GM12878 (cell line): Measurements from ENCODE around the gene OMG. TPM values are rescaled to one million over a fixed set of nuclear protein-coding genes. Genes with fewer than 3 reads are reported as not detected.

Experiments used
- ATAC-seq: fragments of 200-7000 bp; cut with Tn5 transposase; 3 replicates; pipeline ENCODE4 v1.9.1; 2020; ENCODE audit warnings: mild to moderate bottlenecking, moderate library complexity
- BruUV-seq: library from RNA; stranded (reverse); fragments of 400-500 nt; replicated peaks from 2 replicates; lab custom pipeline; 2021; lab: Mats Ljungman, UMichigan
- CTCF ChIA-PET: fragments of 300-600 bp; sonication (Branson Sonifier 250); formaldehyde crosslinking; extraction: SDS; loops from one replicate; lab custom pipeline; 2021; ENCODE audit warnings: inconsistent platforms; lab: Yijun Ruan, JAX
- POLR2A ChIA-PET: fragments of 350-600 bp; formaldehyde crosslinking; extraction: SDS; loops from one replicate; lab custom pipeline; 2021; ENCODE audit warnings: inconsistent platforms; lab: Charles Lee
- RAD21 ChIA-PET: fragments of 300-600 bp; sonication (Branson Sonifier 250); formaldehyde crosslinking; loops from one replicate; lab custom pipeline; 2023; ENCODE audit warnings: antibody characterized with exemption; ENCODE audit not compliant: unreplicated experiment; lab: Charles Lee
- SMC1A ChIA-PET: fragments of 300-600 bp; sonication (Branson Sonifier 250); formaldehyde crosslinking; loops from one replicate; lab custom pipeline; 2023; ENCODE audit not compliant: unreplicated experiment, uncharacterized antibody; lab: Charles Lee
- DNase-seq: peaks from one replicate; pipeline ENCODE4 v3.0.0-alpha.2; 2011; ENCODE audit warnings: low read depth, low spot score
- FAIRE-seq: peaks from 3 replicates; lab custom pipeline; 2011; peaks lifted over from hg19 to GRCh38; lab: Jason Lieb, UNC
- H2AFZ ChIP-seq: 2 replicates; pipeline ENCODE4 v1.6.0; 2011; ENCODE audit warnings: low read depth, low read length, control low read depth; ENCODE audit not compliant: control insufficient read depth
- H3K27ac ChIP-seq: 2 replicates; pipeline ENCODE4 v1.5.1; 2011; ENCODE audit warnings: control low read depth; ENCODE audit not compliant: control insufficient read depth, insufficient read depth
- H3K27me3 ChIP-seq, 2 experiments: replicated peaks in 1 of 2; 2 replicates each; pipeline versions ENCODE4 v1.6.0 to v1.6.1; 2011; ENCODE audit warnings: low read length in 1 of 2; ENCODE audit not compliant: control insufficient read depth in 2 of 2, insufficient read depth in 2 of 2
- H3K36me3 ChIP-seq, 2 experiments: 2 replicates each; pipeline ENCODE4 v1.5.1; 2011; ENCODE audit warnings: low read length in 1 of 2; ENCODE audit not compliant: control insufficient read depth in 2 of 2, insufficient read depth in 2 of 2
- H3K4me1 ChIP-seq: 2 replicates; pipeline ENCODE4 v1.6.1; 2011; ENCODE audit warnings: mild to moderate bottlenecking, low read length, moderate library complexity, mixed read lengths; ENCODE audit not compliant: control insufficient read depth, insufficient read depth
- H3K4me2 ChIP-seq: 2 replicates; pipeline ENCODE4 v1.6.0; 2011; ENCODE audit warnings: control low read depth; ENCODE audit not compliant: control insufficient read depth, insufficient read depth
- H3K4me3 ChIP-seq: fragments of 200-600 bp; sonication (generic); 2 replicates; pipeline ENCODE4 v1.5.1; 2016
- H3K79me2 ChIP-seq: 2 replicates; pipeline ENCODE4 v1.6.0; 2011; ENCODE audit warnings: low read length; ENCODE audit not compliant: control insufficient read depth, insufficient read depth
- H3K9ac ChIP-seq: 2 replicates; pipeline ENCODE4 v1.8.0; 2011; ENCODE audit warnings: low read length, control low read depth, mixed read lengths; ENCODE audit not compliant: control insufficient read depth, insufficient read depth
- H3K9me3 ChIP-seq: replicated peaks from 3 replicates; pipeline ENCODE4 v1.5.1; 2011; ENCODE audit warnings: mild to moderate bottlenecking, low read length; ENCODE audit not compliant: control insufficient read depth, insufficient read depth
- H4K20me1 ChIP-seq: 2 replicates; pipeline ENCODE4 v1.6.0; 2011; ENCODE audit not compliant: control insufficient read depth, insufficient read depth
- CHD4 ChIP-seq: fragments of 200-600 bp; sonication (generic); IDR thresholded peaks from 2 replicates; pipeline ENCODE4 v1.6.1; 2016; ENCODE audit warnings: mild to moderate bottlenecking
- CREB1 ChIP-seq: IDR thresholded peaks from 2 replicates; pipeline ENCODE4 v1.6.1; 2012; ENCODE audit warnings: low read depth, mild to moderate bottlenecking, inconsistent platforms
- ETV6 ChIP-seq, 2 experiments: fragments of 450-650 bp in 1 of 2; IDR thresholded peaks in 1 of 2; conservative IDR thresholded peaks in 1 of 2; 2 replicates each; pipeline ENCODE4 v1.6.1; 2014; ENCODE audit warnings: antibody characterized with exemption in 1 of 2, borderline replicate concordance in 1 of 2, low read depth in 1 of 2, mild to moderate bottlenecking in 1 of 2, moderate library complexity in 1 of 2
- FOXM1 ChIP-seq: IDR thresholded peaks from 2 replicates; pipeline ENCODE4 v1.6.1; 2012; ENCODE audit warnings: low read depth, mild to moderate bottlenecking, inconsistent platforms, low read length, moderate library complexity
- GATAD2B ChIP-seq: fragments of 450-650 bp; conservative IDR thresholded peaks from 2 replicates; pipeline ENCODE4 v1.6.1; 2017; ENCODE audit warnings: low read depth, mild to moderate bottlenecking, moderate library complexity
- JUND ChIP-seq: IDR thresholded peaks from 2 replicates; pipeline ENCODE4 v1.6.1; 2012; ENCODE audit warnings: low read depth, mild to moderate bottlenecking, low read length, improper control_type of control experiment, moderate library complexity
- KLF5 ChIP-seq: fragments of 450-650 bp; IDR thresholded peaks from 2 replicates; pipeline ENCODE4 v1.6.1; 2014; ENCODE audit warnings: mild to moderate bottlenecking; ENCODE audit not compliant: partially characterized antibody
- RAD51 ChIP-seq: fragments of 450-650 bp; IDR thresholded peaks from 2 replicates; pipeline ENCODE4 v1.6.1; 2016; ENCODE audit warnings: moderate library complexity, mild to moderate bottlenecking, inconsistent platforms
- RUNX3 ChIP-seq: IDR thresholded peaks from 2 replicates; pipeline ENCODE4 v1.6.1; 2012; ENCODE audit warnings: low read length, inconsistent platforms
- SIN3A ChIP-seq: IDR thresholded peaks from 2 replicates; pipeline ENCODE4 v1.6.1; 2012; ENCODE audit warnings: low read depth, low read length, improper control_type of control experiment
- TARDBP ChIP-seq: IDR thresholded peaks from 2 replicates; pipeline ENCODE4 v1.6.1; 2016; ENCODE audit warnings: borderline replicate concordance
- TCF7 ChIP-seq: IDR thresholded peaks from 2 replicates; pipeline ENCODE4 v1.6.1; 2014; ENCODE audit warnings: antibody characterized with exemption, borderline replicate concordance
- ZNF217 ChIP-seq: fragments of 450-650 bp; IDR thresholded peaks from 2 replicates; pipeline ENCODE4 v1.6.1; 2017; ENCODE audit warnings: antibody characterized with exemption, mild to moderate bottlenecking
- ZNF622 ChIP-seq: fragments of 450-650 bp; IDR thresholded peaks from 2 replicates; pipeline ENCODE4 v1.6.1; 2017; ENCODE audit warnings: mild to moderate bottlenecking, inconsistent platforms
- WGBS: methylation state at CpG from one replicate; pipeline ENCODE4 v1.1.6; 2016; ENCODE audit warnings: low lambda C conversion rate; ENCODE audit not compliant: insufficient replicate concordance, insufficient coverage; ENCODE audit errors: missing lambda C conversion rate; 5-methylcytosine and 5-hydroxymethylcytosine counted together
- in situ Hi-C: fragments of 300-500 bp; cut with MboI; formaldehyde crosslinking; loops from 9 replicates; pipeline ENCODE4 v1.14.3; 2018; ENCODE audit warnings: mixed read lengths
- intact Hi-C: fragments of 100-400 bp; cut with micrococcal nuclease; formaldehyde crosslinking; loops from one replicate; pipeline ENCODE4 v1.14.2; 2022; ENCODE audit not compliant: unreplicated experiment
- polyA plus RNA-seq, 11 experiments: library from polyadenylated mRNA; depleted of rRNA in 4 of 11; unstranded in 6 of 11; stranded (reverse) in 5 of 11; fragments of >200 nt; fragmentation: Nextera tagmentation in 4 of 11; fragmentation: Illumina TruSeq in 1 of 11; extraction: Ambion mirVana in 4 of 11; extraction: Trizol in 1 of 11; gene quantifications; 1 replicate in 1 of 11; 2 replicates in 10 of 11; pipeline versions ENCODE4 v1.2.1 to v1.2.3, GENCODE V29; 2011 to 2016; ENCODE audit warnings: inconsistent platforms in 2 of 11, missing spikeins in 2 of 11, low read depth in 1 of 11
- total RNA-seq, 4 experiments: library from RNA; depleted of rRNA in 3 of 4; stranded (reverse); fragments of >200 nt in 3 of 4; fragmentation: Illumina TruSeq in 1 of 4; extraction: Trizol in 1 of 4; gene quantifications; 2 replicates each; pipeline versions ENCODE4 v1.2.1 to v1.2.3, GENCODE V29; 2013 to 2021
- TF ChIP-seq, protein P1 (sequence below): fragments of 450-650 bp; IDR thresholded peaks from 2 replicates; pipeline ENCODE4 v1.6.1; 2017; ENCODE audit warnings: borderline replicate concordance
- TF ChIP-seq, protein P2 (sequence below): fragments of 450-650 bp; IDR thresholded peaks from 2 replicates; pipeline ENCODE4 v1.6.1; 2016; ENCODE audit warnings: mild to moderate bottlenecking
- TF ChIP-seq, protein P3 (sequence below): IDR thresholded peaks from 2 replicates; pipeline ENCODE4 v1.6.1; 2012; ENCODE audit warnings: low read depth, low read length, improper control_type of control experiment
- TF ChIP-seq, protein P4 (sequence below): IDR thresholded peaks from 2 replicates; pipeline ENCODE4 v1.6.1; 2011; ENCODE audit warnings: borderline replicate concordance, low read depth, mild to moderate bottlenecking, moderate library complexity, low read length; ENCODE audit not compliant: insufficient read depth, poor library complexity, severe bottlenecking

The OMG gene
- total and polyA plus RNA-seq, 10 of the 15 experiments (the other 5 are each of a cell fraction or from before 2014, with no cell fraction given) = 0.09 to 0.96 (median 0.26) TPM

DNA sequence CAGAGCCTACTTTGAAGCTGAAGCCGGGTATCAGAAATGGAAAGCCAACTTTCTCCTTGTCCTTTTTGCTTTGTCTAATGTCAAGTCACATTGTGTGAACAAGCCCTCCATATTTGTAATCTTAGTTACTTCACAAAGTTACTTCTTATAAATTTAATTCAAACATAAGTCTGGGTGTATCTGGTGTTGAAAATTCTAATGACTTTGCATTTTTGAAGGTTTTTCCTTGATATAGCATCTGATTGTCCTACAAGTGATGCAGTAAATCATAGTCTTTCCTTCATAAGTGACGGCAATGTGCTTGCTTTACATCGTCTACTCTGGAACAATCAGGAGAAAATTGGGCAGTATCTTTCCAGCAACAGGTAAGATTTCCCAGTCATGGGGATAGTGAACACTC, 36.9 kb downstream of the OMG start:
- Histone ChIP-seq H3K4me3 (no peak overlapping the region), H4K20me1 (no peaks in the 10 kb centered on the region), H3K9me3 (no peaks in the 10 kb centered on the region), H3K4me1 (peaks cover 5% of the 10 kb centered on the region; the same call in 1 of the 2 replicates), H3K9ac (no peak overlapping the region), H3K4me2 (no peak overlapping the region), H2AFZ (no peak overlapping the region), H3K27ac (no peak overlapping the region), H3K27me3 (no peaks in the 10 kb centered on the region), H3K36me3 (no peaks in the 10 kb centered on the region), H3K79me2 (no peaks in the 10 kb centered on the region)
- no peak for DNase-seq
- in situ Hi-C loops (no loop called here), intact Hi-C loops (no loop called here)
- ChIA-PET RAD21 (no interaction called here), CTCF (no interaction called here), SMC1A (interaction anchor here (1.8 kb wide), 1 partner anchor 9 kb away, joined by 10 read pairs; no protein-coding TSS in a partner anchor), POLR2A (no interaction called here)
- WGBS = 97% methylated on average over 3 of the region's 3 CpGs
- no peak for ATAC-seq
- no peak for FAIRE-seq
- no TSS peak for BruUV-seq
- TF ChIP-seq CREB1 (no peak), KLF5 (no peak), RUNX3 (no peak), TCF7 (no peak), SIN3A (no peak), FOXM1 (no peak), JUND (no peak), GATAD2B (no peak), ZNF622 (no peak), TARDBP (no peak), ETV6 (conservative IDR thresholded peaks at IDR 0.05 in 1 of 2, IDR thresholded peaks at IDR 0.05 in 1 of 2; ENCODE audit: borderline replicate concordance in 1 of 2, low read depth in 1 of 2) (no peak), RAD51 (no peak), CHD4 (no peak), ZNF217 (no peak)
- TF ChIP-seq, protein P1, sequence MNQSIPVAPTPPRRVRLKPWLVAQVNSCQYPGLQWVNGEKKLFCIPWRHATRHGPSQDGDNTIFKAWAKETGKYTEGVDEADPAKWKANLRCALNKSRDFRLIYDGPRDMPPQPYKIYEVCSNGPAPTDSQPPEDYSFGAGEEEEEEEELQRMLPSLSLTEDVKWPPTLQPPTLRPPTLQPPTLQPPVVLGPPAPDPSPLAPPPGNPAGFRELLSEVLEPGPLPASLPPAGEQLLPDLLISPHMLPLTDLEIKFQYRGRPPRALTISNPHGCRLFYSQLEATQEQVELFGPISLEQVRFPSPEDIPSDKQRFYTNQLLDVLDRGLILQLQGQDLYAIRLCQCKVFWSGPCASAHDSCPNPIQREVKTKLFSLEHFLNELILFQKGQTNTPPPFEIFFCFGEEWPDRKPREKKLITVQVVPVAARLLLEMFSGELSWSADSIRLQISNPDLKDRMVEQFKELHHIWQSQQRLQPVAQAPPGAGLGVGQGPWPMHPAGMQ = no peak
- TF ChIP-seq, protein P2, sequence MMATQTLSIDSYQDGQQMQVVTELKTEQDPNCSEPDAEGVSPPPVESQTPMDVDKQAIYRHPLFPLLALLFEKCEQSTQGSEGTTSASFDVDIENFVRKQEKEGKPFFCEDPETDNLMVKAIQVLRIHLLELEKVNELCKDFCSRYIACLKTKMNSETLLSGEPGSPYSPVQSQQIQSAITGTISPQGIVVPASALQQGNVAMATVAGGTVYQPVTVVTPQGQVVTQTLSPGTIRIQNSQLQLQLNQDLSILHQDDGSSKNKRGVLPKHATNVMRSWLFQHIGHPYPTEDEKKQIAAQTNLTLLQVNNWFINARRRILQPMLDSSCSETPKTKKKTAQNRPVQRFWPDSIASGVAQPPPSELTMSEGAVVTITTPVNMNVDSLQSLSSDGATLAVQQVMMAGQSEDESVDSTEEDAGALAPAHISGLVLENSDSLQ = no peak
- TF ChIP-seq, protein P3, sequence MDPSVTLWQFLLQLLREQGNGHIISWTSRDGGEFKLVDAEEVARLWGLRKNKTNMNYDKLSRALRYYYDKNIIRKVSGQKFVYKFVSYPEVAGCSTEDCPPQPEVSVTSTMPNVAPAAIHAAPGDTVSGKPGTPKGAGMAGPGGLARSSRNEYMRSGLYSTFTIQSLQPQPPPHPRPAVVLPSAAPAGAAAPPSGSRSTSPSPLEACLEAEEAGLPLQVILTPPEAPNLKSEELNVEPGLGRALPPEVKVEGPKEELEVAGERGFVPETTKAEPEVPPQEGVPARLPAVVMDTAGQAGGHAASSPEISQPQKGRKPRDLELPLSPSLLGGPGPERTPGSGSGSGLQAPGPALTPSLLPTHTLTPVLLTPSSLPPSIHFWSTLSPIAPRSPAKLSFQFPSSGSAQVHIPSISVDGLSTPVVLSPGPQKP = no peak
- TF ChIP-seq, protein P4, sequence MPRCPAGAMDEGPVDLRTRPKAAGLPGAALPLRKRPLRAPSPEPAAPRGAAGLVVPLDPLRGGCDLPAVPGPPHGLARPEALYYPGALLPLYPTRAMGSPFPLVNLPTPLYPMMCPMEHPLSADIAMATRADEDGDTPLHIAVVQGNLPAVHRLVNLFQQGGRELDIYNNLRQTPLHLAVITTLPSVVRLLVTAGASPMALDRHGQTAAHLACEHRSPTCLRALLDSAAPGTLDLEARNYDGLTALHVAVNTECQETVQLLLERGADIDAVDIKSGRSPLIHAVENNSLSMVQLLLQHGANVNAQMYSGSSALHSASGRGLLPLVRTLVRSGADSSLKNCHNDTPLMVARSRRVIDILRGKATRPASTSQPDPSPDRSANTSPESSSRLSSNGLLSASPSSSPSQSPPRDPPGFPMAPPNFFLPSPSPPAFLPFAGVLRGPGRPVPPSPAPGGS = no peak
